Measurements from ENCODE around the gene VCAM1. TPM values are rescaled to one million over a fixed set of nuclear protein-coding genes. Genes with fewer than 3 reads are reported as not detected.

VCAM1 gene
- total RNA-seq, 4 donors from 2014 or later, result 8.8 to 25.3 (median 24.2) TPM

DNA sequence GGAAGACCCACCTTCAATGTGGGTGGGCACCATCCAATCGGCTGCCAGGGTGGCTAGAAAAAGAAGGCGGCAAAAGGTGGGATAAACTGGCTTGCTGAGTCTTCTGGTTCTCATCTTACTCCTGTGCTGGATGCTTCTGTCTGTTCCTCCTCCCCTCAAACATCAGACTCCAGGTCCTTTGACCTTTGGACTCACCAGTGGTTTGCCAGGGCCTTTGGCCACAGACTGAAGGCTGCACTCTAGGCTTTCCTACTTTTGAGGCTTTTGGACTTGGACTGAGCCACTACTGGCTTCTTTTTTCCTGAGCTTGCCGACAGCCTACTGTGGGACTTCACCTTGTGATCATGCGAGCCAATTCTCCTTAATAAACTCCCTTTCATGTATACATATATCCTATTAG, 55.9 kb downstream of the VCAM1 start:
- TF ChIP-seq, protein P1, sequence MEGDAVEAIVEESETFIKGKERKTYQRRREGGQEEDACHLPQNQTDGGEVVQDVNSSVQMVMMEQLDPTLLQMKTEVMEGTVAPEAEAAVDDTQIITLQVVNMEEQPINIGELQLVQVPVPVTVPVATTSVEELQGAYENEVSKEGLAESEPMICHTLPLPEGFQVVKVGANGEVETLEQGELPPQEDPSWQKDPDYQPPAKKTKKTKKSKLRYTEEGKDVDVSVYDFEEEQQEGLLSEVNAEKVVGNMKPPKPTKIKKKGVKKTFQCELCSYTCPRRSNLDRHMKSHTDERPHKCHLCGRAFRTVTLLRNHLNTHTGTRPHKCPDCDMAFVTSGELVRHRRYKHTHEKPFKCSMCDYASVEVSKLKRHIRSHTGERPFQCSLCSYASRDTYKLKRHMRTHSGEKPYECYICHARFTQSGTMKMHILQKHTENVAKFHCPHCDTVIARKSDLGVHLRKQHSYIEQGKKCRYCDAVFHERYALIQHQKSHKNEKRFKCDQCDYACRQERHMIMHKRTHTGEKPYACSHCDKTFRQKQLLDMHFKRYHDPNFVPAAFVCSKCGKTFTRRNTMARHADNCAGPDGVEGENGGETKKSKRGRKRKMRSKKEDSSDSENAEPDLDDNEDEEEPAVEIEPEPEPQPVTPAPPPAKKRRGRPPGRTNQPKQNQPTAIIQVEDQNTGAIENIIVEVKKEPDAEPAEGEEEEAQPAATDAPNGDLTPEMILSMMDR (IDR thresholded peaks at IDR 0.05; ENCODE audit: low read depth), result no peak

DNA sequence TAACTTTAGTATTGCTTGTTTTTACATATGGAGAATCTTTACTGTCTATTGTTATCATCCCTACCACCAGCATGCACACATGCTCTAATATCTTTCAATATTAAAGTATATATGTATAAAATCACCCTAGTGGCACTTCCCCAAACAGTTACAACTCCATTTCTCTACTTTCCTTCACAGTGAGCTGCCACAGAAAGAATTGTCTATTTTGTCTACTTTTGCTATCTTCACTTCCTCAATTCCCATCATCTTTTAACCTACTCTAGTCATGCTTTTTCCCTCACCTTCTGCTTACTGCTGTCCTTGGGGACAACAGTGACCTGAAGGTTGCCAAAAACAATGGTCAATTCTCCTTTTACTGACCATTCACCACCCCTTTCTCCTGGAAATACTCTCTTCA, 59.2 kb downstream of the VCAM1 start:
- TF ChIP-seq, protein P1 (IDR thresholded peaks at IDR 0.05; ENCODE audit: low read depth), result no peak

DNA sequence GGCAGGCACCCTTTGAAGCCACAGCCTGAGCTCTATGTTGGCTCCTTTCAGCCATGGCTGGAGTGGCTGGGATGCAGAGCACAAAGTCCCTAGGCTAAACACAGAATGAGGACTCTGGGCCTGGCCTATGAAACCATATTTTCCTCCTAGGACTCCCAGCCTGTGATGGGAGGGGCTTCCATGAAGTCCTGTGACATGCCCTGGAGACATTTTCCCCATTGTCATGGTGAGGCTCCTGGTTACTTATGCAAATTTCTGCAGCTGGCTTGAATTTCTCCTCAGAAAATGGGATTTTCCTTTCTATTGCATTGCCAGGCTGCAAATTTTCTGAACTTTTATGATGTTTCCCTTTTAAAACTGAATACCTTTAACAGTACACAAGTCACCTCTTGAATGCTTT, 61.3 kb downstream of the VCAM1 start:
- TF ChIP-seq, protein P1 (IDR thresholded peaks at IDR 0.05; ENCODE audit: low read depth), result no peak

DNA sequence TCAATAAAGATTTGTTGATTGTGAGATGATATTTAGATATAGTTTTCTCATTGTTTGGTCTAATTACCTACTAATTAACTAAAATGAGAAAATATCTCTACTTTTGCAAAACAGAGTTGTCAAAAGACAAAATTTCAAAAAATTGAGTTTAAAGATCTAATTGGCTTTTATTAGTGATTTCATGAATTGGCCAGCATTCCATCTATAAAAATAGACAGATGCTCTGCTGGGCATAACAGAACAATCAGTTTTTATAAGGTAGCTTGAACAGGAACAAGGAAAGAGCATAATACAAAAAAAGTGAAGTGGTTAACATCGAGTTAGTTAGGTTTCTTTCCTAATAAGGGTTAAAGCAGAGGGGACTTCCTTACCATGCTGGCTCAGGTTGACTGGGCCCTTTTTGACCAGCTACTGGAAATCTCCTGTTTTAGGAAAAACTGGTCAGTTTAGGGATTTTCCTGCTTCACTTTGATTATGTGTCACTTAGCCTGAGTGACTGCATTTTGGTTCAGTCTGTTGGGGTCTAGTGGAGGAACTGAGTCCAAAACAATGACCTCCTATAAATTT, 63.0 kb downstream of the VCAM1 start:
- TF ChIP-seq, protein P1 (IDR thresholded peaks at IDR 0.05; ENCODE audit: low read depth), result no peak

DNA sequence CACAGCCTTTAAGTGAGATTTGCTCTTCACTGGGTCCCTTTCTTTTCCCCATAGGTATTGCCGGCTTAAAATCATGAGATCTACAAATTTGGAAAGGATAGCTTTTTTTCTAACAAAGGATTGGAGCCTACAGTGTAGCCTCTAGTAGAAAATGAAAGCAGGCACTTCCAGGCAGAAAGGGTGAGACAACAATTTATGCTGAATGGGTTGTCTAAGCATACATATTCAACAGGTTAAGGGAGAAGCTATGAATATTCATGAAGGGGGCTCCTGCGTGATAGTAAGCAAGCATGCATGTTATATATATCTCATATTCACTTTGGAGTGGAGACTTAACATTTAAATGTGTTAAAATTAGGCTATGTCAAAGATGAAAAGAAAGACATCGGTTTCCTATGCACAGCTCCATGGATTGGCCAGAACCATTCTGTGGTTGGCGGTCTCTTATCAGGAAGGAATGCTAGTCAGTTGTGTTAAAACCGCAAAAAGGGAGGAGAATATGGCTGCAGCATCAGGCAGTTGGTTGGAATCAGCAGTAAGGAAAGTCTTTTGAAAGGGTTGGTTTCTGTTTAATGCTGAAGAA, 66.0 kb downstream of the VCAM1 start:
- TF ChIP-seq, protein P1 (IDR thresholded peaks at IDR 0.05; ENCODE audit: low read depth), result no peak

DNA sequence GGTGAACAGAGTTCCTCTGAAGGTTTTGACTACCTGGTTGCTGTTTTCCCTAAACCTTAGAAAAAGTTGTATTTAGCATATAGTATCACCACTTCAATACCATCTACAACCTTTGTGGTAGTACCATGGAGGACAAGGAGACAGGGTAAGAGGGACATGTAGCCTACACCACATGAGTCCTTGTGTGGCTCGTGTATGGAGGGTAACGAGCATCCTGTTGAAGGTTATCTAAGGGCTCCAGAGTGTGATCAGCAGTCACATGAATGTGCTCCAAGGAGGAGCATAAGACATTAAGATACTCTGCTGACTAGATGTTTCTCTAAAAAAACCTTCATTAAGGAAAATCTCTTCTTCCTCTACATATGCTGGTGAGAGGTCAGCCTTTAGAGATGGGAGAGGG, 67.3 kb downstream of the VCAM1 start:
- TF ChIP-seq, protein P1 (IDR thresholded peaks at IDR 0.05; ENCODE audit: low read depth), result no peak

Other genes starting within 250 kb of the VCAM1 start
- under 1 TPM in 2 of 4 donors, not detected in 2; 0.22 to 0.33 TPM for gene GPR88, start 181.6 kb upstream of the VCAM1 start, total RNA-seq
- gene EXTL2, start 175.1 kb downstream of the VCAM1 start, total RNA-seq, result 10 to 100 TPM; 10.2 to 16.0 (median 12.6) TPM
- 10 to 100 TPM; 19.4 to 27.6 (median 26.4) TPM for gene SLC30A7, start 176.3 kb downstream of the VCAM1 start, total RNA-seq